ENCODE results near the gene LAPTM5.

LAPTM5 gene

DNA sequence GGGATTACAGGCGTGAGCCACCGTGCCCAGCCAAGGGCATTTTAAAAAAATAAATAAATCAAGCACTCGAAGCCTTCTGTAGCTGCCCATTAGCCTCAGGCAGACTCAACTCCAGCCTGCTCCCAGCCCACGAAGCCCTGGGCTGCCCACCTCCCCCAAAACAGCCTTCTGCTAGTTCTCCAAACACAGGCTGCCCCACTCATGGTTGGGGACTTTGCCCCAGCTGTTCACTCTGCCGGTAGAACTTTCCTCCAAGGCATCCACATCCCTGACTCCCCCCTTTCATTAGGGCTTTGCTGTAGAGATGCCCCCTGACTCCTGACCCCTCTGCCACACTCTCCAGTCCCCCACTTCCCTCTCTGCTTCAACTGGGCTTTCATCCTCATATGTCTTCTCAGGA, 29.7 kb upstream of the LAPTM5 start:
- ChIA-PET POLR2A (interaction anchor here (0.8 kb wide), 1 partner anchor 69 kb away, joined by 3 read pairs; no protein-coding TSS in a partner anchor), CTCF (interaction anchor here (1.3 to 2.4 kb wide), 3 partner anchors 14 to 125 kb away, joined by 6 to 9 read pairs (median 9); no protein-coding TSS in a partner anchor)
- no peak for TF ChIP-seq FOXM1 (IDR thresholded peaks at IDR 0.05; ENCODE audit: borderline replicate concordance)
- TF ChIP-seq BHLHE40 (IDR thresholded peaks at IDR 0.05; ENCODE audit: borderline replicate concordance): no peak
- no peak for TF ChIP-seq FOXK2 (IDR thresholded peaks at IDR 0.05)
- TF ChIP-seq TARDBP (IDR thresholded peaks at IDR 0.05): no peak
- TF ChIP-seq, protein P1, sequence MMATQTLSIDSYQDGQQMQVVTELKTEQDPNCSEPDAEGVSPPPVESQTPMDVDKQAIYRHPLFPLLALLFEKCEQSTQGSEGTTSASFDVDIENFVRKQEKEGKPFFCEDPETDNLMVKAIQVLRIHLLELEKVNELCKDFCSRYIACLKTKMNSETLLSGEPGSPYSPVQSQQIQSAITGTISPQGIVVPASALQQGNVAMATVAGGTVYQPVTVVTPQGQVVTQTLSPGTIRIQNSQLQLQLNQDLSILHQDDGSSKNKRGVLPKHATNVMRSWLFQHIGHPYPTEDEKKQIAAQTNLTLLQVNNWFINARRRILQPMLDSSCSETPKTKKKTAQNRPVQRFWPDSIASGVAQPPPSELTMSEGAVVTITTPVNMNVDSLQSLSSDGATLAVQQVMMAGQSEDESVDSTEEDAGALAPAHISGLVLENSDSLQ (IDR thresholded peaks at IDR 0.05): no peak
- no peak for DNase-seq (ENCODE audit: extremely low spot score)

DNA sequence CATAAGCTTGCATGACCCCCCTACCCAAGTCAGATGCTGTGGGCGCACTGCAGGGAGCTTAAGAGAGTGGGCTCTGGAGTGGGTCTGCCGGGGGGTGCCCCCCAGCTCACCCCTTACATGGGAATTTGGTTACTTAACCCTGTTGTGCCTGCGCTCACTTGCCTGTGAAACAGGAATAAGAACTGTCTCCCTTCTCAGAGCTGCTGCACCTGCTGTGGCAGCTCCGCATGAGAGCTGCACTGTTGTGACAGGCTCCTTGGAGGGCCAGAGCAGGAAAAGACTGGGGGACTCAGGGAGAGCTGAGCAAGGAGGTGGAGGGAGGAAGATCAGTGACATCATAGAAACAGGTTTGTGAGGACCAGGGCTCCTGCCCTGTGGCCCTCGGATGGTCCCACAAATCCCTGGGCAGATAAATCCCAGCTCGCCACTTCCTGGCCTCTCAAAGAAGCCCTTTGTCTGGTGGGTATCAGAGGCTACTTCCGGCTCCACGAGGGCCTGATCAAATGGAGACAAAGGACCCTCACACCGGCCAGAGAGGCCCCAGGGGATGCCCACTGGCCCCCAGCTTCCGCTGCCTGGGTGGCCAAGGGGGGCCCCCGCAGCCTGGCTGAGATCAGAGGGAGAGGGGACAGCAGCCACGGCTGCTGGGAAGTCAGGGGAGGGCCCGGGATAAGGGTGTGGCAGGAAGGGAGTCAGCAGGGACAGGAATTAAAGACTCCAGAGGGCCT, 28.9 kb upstream of the LAPTM5 start:
- TF ChIP-seq TARDBP (IDR thresholded peaks at IDR 0.05) (no peak), BHLHE40 (IDR thresholded peaks at IDR 0.05; ENCODE audit: borderline replicate concordance) (no peak), SP1 (IDR thresholded peaks at IDR 0.05) (no peak), FOXA1 (IDR thresholded peaks at IDR 0.05) (no peak), SUZ12 (IDR thresholded peaks at IDR 0.05) (no peak), L3MBTL2 (conservative IDR thresholded peaks at IDR 0.05) (no peak), LEF1 (IDR thresholded peaks at IDR 0.05; ENCODE audit: borderline replicate concordance) (no peak)
- TF ChIP-seq, protein P1 (IDR thresholded peaks at IDR 0.05): no peak
- ChIA-PET POLR2A (interaction anchor here (0.8 to 1.3 kb wide), 3 partner anchors 14 to 68 kb away, joined by 3 to 4 read pairs (median 3); no protein-coding TSS in a partner anchor), CTCF (interaction anchor here (1.2 to 2.4 kb wide), 4 partner anchors 15 to 145 kb away, joined by 3 to 9 read pairs (median 8); no protein-coding TSS in a partner anchor)
- DNase-seq (ENCODE audit: extremely low spot score): no peak

DNA sequence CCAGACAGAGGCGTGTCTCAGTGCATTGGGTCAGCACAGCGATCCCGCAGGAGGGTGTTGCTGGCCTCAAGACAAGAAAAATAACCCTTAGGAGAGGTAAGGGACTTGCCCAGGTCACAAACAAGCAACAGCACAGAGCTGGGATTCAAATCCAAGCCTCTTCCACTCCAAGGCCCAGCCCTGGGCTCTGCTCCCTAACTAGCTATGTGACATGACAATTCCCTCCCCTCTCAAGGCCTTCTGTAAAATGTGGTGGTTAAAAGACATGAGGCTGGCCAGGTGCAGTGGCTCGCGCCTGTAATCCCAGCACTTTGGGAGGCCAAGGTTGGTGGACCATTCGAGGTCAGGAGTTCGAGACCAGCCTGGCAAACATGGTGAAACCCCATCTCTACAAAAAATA, 28.1 kb upstream of the LAPTM5 start:
- no peak for DNase-seq (ENCODE audit: extremely low spot score)
- CTCF ChIA-PET: interaction anchor here (1.2 to 1.3 kb wide), 2 partner anchors 19 to 145 kb away, joined by 3 to 6 read pairs; no protein-coding TSS in a partner anchor
- no peak for TF ChIP-seq LEF1 (IDR thresholded peaks at IDR 0.05; ENCODE audit: borderline replicate concordance)
- no peak for TF ChIP-seq SP1 (IDR thresholded peaks at IDR 0.05)
- TF ChIP-seq FOXK2 (IDR thresholded peaks at IDR 0.05): no peak
- no peak for TF ChIP-seq FOXM1 (IDR thresholded peaks at IDR 0.05; ENCODE audit: borderline replicate concordance)
- no peak for TF ChIP-seq CTBP1 (IDR thresholded peaks at IDR 0.05; ENCODE audit: borderline replicate concordance)
- no peak for TF ChIP-seq ELF4 (IDR thresholded peaks at IDR 0.05)
- TF ChIP-seq L3MBTL2 (conservative IDR thresholded peaks at IDR 0.05): no peak
- no peak for TF ChIP-seq NFRKB (IDR thresholded peaks at IDR 0.05)
- no peak for TF ChIP-seq HDGF (IDR thresholded peaks at IDR 0.05; ENCODE audit: borderline replicate concordance)
- no peak for TF ChIP-seq ZNF384 (IDR thresholded peaks at IDR 0.05)
- no peak for TF ChIP-seq ARNT (IDR thresholded peaks at IDR 0.05)
- POLR2A ChIA-PET: interaction anchor here (1.3 kb wide), 1 partner anchor 66 kb away, joined by 4 read pairs; no protein-coding TSS in a partner anchor

DNA sequence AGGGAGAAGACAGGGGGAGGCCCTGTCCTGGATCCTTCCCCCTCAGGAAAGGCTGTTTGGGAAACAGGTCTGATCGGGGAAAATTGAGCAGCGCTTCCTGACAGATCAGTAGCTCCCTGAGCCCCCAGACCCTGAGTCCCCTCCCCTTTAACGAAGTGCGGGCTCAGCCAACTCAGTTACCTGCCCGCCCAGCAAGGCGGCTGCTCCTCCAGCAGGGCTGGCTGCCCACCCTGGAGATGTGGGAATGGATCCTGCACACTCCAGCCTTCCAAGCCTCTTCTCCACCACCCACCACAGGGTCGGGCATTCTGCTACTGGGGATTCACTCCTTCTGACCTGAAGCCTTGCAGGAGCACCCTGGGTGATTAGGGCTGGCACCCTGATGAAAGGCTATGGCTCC, 27.6 kb upstream of the LAPTM5 start:
- ChIA-PET POLR2A (no interaction called here), CTCF (interaction anchor here (0.8 to 1.3 kb wide), 3 partner anchors 16 to 126 kb away, joined by 3 to 6 read pairs (median 3); no protein-coding TSS in a partner anchor)
- TF ChIP-seq BHLHE40 (IDR thresholded peaks at IDR 0.05; ENCODE audit: borderline replicate concordance) (no peak), FOXM1 (IDR thresholded peaks at IDR 0.05; ENCODE audit: borderline replicate concordance) (no peak), ZNF384 (IDR thresholded peaks at IDR 0.05) (no peak), ELF4 (IDR thresholded peaks at IDR 0.05) (no peak), ARNT (IDR thresholded peaks at IDR 0.05) (no peak), HDGF (IDR thresholded peaks at IDR 0.05; ENCODE audit: borderline replicate concordance) (no peak), L3MBTL2 (conservative IDR thresholded peaks at IDR 0.05) (no peak), NFRKB (IDR thresholded peaks at IDR 0.05) (no peak), SP1 (IDR thresholded peaks at IDR 0.05) (no peak), SUZ12 (IDR thresholded peaks at IDR 0.05) (no peak), CTBP1 (IDR thresholded peaks at IDR 0.05; ENCODE audit: borderline replicate concordance) (no peak), LEF1 (IDR thresholded peaks at IDR 0.05; ENCODE audit: borderline replicate concordance) (no peak)
- TF ChIP-seq, protein P1 (IDR thresholded peaks at IDR 0.05): no peak

DNA sequence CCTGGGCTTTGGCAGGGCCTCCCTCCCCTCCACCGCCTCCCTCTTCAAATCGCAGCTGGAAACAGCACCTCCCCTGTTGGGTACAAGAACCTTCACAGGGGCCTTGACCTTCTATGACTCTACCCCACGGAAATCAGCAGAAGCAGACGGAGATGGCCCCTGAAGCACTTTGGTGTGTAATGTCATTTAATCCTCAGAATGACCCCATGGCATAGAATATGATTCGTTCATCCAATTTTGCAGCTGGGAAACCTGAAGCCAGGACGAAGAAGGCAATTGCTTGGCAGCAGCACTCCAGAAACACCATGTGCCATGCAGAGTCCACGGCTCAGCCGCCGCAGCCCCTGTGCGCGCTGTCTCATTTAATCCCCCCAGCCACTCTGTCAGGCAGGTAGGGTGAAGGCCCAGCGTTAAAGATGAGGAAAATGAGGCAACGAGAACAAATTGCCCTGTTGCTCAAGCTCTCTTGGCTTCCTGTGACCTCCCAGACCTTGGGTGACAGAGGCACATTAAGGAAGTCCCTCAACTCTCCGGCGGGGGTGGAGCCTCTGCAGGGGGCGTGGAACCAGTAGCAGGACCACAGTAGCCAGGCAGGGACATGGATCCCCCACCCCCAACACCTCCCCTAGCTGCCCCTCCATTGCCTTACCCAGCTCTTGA, 25.8 kb upstream of the LAPTM5 start:
- DNase-seq (ENCODE audit: extremely low spot score): no peak
- CTCF ChIA-PET: interaction anchor here (0.6 to 6.9 kb wide), 20 partner anchors 7 to 819 kb away, joined by 3 to 116 read pairs (median 6); partner anchors contain the start of gene MATN1
- POLR2A ChIA-PET: interaction anchor here (1.1 to 1.5 kb wide), 5 partner anchors 17 to 136 kb away, joined by 4 to 10 read pairs (median 4); no protein-coding TSS in a partner anchor
- no peak for TF ChIP-seq ARNT (IDR thresholded peaks at IDR 0.05)
- TF ChIP-seq, protein P1 (IDR thresholded peaks at IDR 0.05): no peak
- TF ChIP-seq LEF1 (IDR thresholded peaks at IDR 0.05; ENCODE audit: borderline replicate concordance): no peak
- no peak for TF ChIP-seq SUZ12 (IDR thresholded peaks at IDR 0.05)
- TF ChIP-seq FOXK2 (IDR thresholded peaks at IDR 0.05): no peak

More for the DNA sequence above, 27.6 kb upstream of the LAPTM5 start:
- DNase-seq (ENCODE audit: extremely low spot score): no peak

All from HEK293T (cell line).